ENCODE data around the gene TBC1D10A.

Gene TBC1D10A

GRCh38 chr22:30323246-30323645 lies 3.5 kb downstream of the TBC1D10A start:
- peaks cover 18% of the 10 kb centered on the region for H4K20me1 ChIP-seq (ENCODE audit: insufficient read depth, low read length, poor library complexity, severe bottlenecking)

GRCh38 chr22:30321461-30321860 lies 5.3 kb downstream of the TBC1D10A start:
- Histone ChIP-seq H3K9ac (ENCODE audit: low read depth, low read length, poor library complexity, severe bottlenecking) (peak overlapping the region; percentile 11), H3K4me2 (ENCODE audit: low read depth, low read length, poor library complexity, severe bottlenecking) (peak overlapping the region; percentile 98), H3K79me2 (ENCODE audit: insufficient read depth, low read length) (peaks cover 98% of the 10 kb centered on the region), H3K4me1 (ENCODE audit: insufficient read depth, low read length, poor library complexity, severe bottlenecking) (peaks cover 69% of the 10 kb centered on the region), H4K20me1 (ENCODE audit: insufficient read depth, low read length, poor library complexity, severe bottlenecking) (peaks cover 18% of the 10 kb centered on the region), H3K36me3 (ENCODE audit: insufficient read depth, low read length) (no peaks in the 10 kb centered on the region), H2AFZ (ENCODE audit: low read length) (no peak overlapping the region), H3F3A (ENCODE audit: low read depth) (no peaks in the 10 kb centered on the region), H3K9me2 (replicated peaks; ENCODE audit: low read depth, low read length) (no peaks in the 10 kb centered on the region), H3K9me3 (ENCODE audit: insufficient read depth, low read depth, low read length) (no peaks in the 10 kb centered on the region), H3K27me3 (ENCODE audit: insufficient read depth, low read length, poor library complexity, severe bottlenecking) (no peaks in the 10 kb centered on the region), H3K4me3 (ENCODE audit: low read length, poor library complexity, severe bottlenecking) (no peak overlapping the region)
- TF ChIP-seq EZH2phosphoT487 (IDR thresholded peaks at IDR 0.05; ENCODE audit: borderline replicate concordance) (no peak), CTCF (conservative IDR thresholded peaks at IDR 0.05; ENCODE audit: low read length) (no peak)

More at GRCh38 chr22:30323246-30323645, 3.5 kb downstream of the TBC1D10A start:
- TF ChIP-seq CTCF (conservative IDR thresholded peaks at IDR 0.05; ENCODE audit: low read length) (no peak), EZH2phosphoT487 (IDR thresholded peaks at IDR 0.05; ENCODE audit: borderline replicate concordance) (no peak)
- no peaks in the 10 kb centered on the region for H3K36me3 ChIP-seq (ENCODE audit: insufficient read depth, low read length)
- peaks cover 70% of the 10 kb centered on the region for H3K4me1 ChIP-seq (ENCODE audit: insufficient read depth, low read length, poor library complexity, severe bottlenecking)
- H3K9me3 ChIP-seq (ENCODE audit: insufficient read depth, low read depth, low read length) = no peaks in the 10 kb centered on the region
- peak overlapping the region; percentile 98 for H3K4me2 ChIP-seq (ENCODE audit: low read depth, low read length, poor library complexity, severe bottlenecking)
- no peak overlapping the region for H3K9ac ChIP-seq (ENCODE audit: low read depth, low read length, poor library complexity, severe bottlenecking)
- H3K79me2 ChIP-seq (ENCODE audit: insufficient read depth, low read length) = peaks cover 80% of the 10 kb centered on the region
- H3F3A ChIP-seq (ENCODE audit: low read depth) = no peaks in the 10 kb centered on the region
- H2AFZ ChIP-seq (ENCODE audit: low read length) = no peak overlapping the region
- no peaks in the 10 kb centered on the region for H3K27me3 ChIP-seq (ENCODE audit: insufficient read depth, low read length, poor library complexity, severe bottlenecking)
- H3K4me3 ChIP-seq (ENCODE audit: low read length, poor library complexity, severe bottlenecking) = peak overlapping the region; percentile 8
- no peaks in the 10 kb centered on the region for H3K9me2 ChIP-seq (replicated peaks; ENCODE audit: low read depth, low read length)

- Histone ChIP-seq H3K27me3 (ENCODE audit: insufficient read depth, low read length, poor library complexity, severe bottlenecking) (no peaks in the 10 kb centered on the region), H4K20me1 (ENCODE audit: insufficient read depth, low read length, poor library complexity, severe bottlenecking) (peaks cover 10% of the 10 kb centered on the region), H3K79me2 (ENCODE audit: insufficient read depth, low read length) (peaks cover 100% of the 10 kb centered on the region), H3K4me2 (ENCODE audit: low read depth, low read length, poor library complexity, severe bottlenecking) (peak overlapping the region; percentile 43), H3K36me3 (ENCODE audit: insufficient read depth, low read length) (no peaks in the 10 kb centered on the region), H3K9me2 (replicated peaks; ENCODE audit: low read depth, low read length) (no peaks in the 10 kb centered on the region), H3K9me3 (ENCODE audit: insufficient read depth, low read depth, low read length) (no peaks in the 10 kb centered on the region), H3K4me1 (ENCODE audit: insufficient read depth, low read length, poor library complexity, severe bottlenecking) (peaks cover 74% of the 10 kb centered on the region), H2AFZ (ENCODE audit: low read length) (no peak overlapping the region), H3K4me3 (ENCODE audit: low read length, poor library complexity, severe bottlenecking) (no peak overlapping the region), H3F3A (ENCODE audit: low read depth) (no peaks in the 10 kb centered on the region), H3K9ac (ENCODE audit: low read depth, low read length, poor library complexity, severe bottlenecking) (no peak overlapping the region)
- no peak for TF ChIP-seq CTCF (conservative IDR thresholded peaks at IDR 0.05; ENCODE audit: low read length)
- TF ChIP-seq EZH2phosphoT487 (IDR thresholded peaks at IDR 0.05; ENCODE audit: borderline replicate concordance) = no peak
Observed at GRCh38 chr22:30320021-30320556, 6.7 kb downstream of the TBC1D10A start.
